ENCODE data around the gene KCNJ14. TPM values are rescaled to one million over a fixed set of nuclear protein-coding genes. Genes with fewer than 3 reads are reported as not detected.

Gene KCNJ14
- total RNA-seq, 1 donor from 2014 or later = 1.4 TPM

- H3K9me3 Mint-ChIP-seq (ENCODE audit: unreplicated experiment) = no peaks in the 10 kb centered on the region
- no peaks in the 10 kb centered on the region for H3K4me1 Mint-ChIP-seq (ENCODE audit: low read depth, unreplicated experiment)
- Histone ChIP-seq H3K27ac (ENCODE audit: low read depth, low read length) (no peak overlapping the region), H2AFZ (ENCODE audit: low read depth, low read length) (no peak overlapping the region), H3K9me3 (ENCODE audit: insufficient read depth, low read depth, low read length) (no peaks in the 10 kb centered on the region), H3K4me3 (ENCODE audit: insufficient read depth, low read depth, low read length) (no peak overlapping the region), H3K27me3 (ENCODE audit: insufficient read depth, low read length) (peaks cover 4% of the 10 kb centered on the region), H3K9ac (ENCODE audit: low read length) (no peak overlapping the region), H3K4me1 (ENCODE audit: insufficient read depth, low read length) (no peaks in the 10 kb centered on the region), H3K79me2 (ENCODE audit: insufficient read depth, low read length) (no peaks in the 10 kb centered on the region), H4K20me1 (ENCODE audit: insufficient read depth, low read length) (no peaks in the 10 kb centered on the region), H3K36me3 (ENCODE audit: insufficient read depth, low read length) (no peaks in the 10 kb centered on the region), H3K4me2 (ENCODE audit: low read length) (no peak overlapping the region)
- H3K27me3 Mint-ChIP-seq (ENCODE audit: low read depth, unreplicated experiment) = peaks cover 15% of the 10 kb centered on the region
- H3K27ac Mint-ChIP-seq (ENCODE audit: unreplicated experiment) = peak overlapping the region; percentile 23
- TF ChIP-seq CTCF (IDR thresholded peaks at IDR 0.05; ENCODE audit: insufficient read depth, low read depth, low read length) = peak; percentile 45
- TF ChIP-seq EZH2 (IDR thresholded peaks at IDR 0.05; ENCODE audit: insufficient read depth, low read length) = no peak
- no peak for DNase-seq (ENCODE audit: low read depth)
- H3K4me3 Mint-ChIP-seq (ENCODE audit: unreplicated experiment) = no peak overlapping the region
- no peak for FAIRE-seq
- H3K36me3 Mint-ChIP-seq (ENCODE audit: low read depth, unreplicated experiment) = peaks cover 7% of the 10 kb centered on the region
These were observed 50.9 kb downstream of the KCNJ14 start for GRCh38 chr19:48506138-48506733.

GRCh38 chr19:48507911-48508439 is 52.6 kb downstream of the KCNJ14 start:
- H3K27me3 ChIP-seq (ENCODE audit: insufficient read depth, low read length) = peaks cover 14% of the 10 kb centered on the region
- H3K27ac ChIP-seq (ENCODE audit: low read depth, low read length) = no peak overlapping the region
- no peaks in the 10 kb centered on the region for H4K20me1 ChIP-seq (ENCODE audit: insufficient read depth, low read length)
- no peaks in the 10 kb centered on the region for H3K9me3 Mint-ChIP-seq (ENCODE audit: unreplicated experiment)
- no peak overlapping the region for H3K4me3 ChIP-seq (ENCODE audit: insufficient read depth, low read depth, low read length)
- no peaks in the 10 kb centered on the region for H3K4me1 Mint-ChIP-seq (ENCODE audit: low read depth, unreplicated experiment)
- H3K4me2 ChIP-seq (ENCODE audit: low read length) = no peak overlapping the region
- no peak overlapping the region for H2AFZ ChIP-seq (ENCODE audit: low read depth, low read length)
- DNase-seq (ENCODE audit: low read depth) = no peak
- TF ChIP-seq EZH2 (IDR thresholded peaks at IDR 0.05; ENCODE audit: insufficient read depth, low read length) (no peak), CTCF (IDR thresholded peaks at IDR 0.05; ENCODE audit: insufficient read depth, low read depth, low read length) (no peak)
- H3K9me3 ChIP-seq (ENCODE audit: insufficient read depth, low read depth, low read length) = no peaks in the 10 kb centered on the region
- no peak overlapping the region for H3K27ac Mint-ChIP-seq (ENCODE audit: unreplicated experiment)
- no peaks in the 10 kb centered on the region for H3K79me2 ChIP-seq (ENCODE audit: insufficient read depth, low read length)
- H3K27me3 Mint-ChIP-seq (ENCODE audit: low read depth, unreplicated experiment) = peaks cover 12% of the 10 kb centered on the region
- peaks cover under 1% of the 10 kb centered on the region for H3K4me1 ChIP-seq (ENCODE audit: insufficient read depth, low read length)
- H3K9ac ChIP-seq (ENCODE audit: low read length) = no peak overlapping the region
- no peaks in the 10 kb centered on the region for H3K36me3 ChIP-seq (ENCODE audit: insufficient read depth, low read length)
- peaks cover 7% of the 10 kb centered on the region for H3K36me3 Mint-ChIP-seq (ENCODE audit: low read depth, unreplicated experiment)
- H3K4me3 Mint-ChIP-seq (ENCODE audit: unreplicated experiment) = no peak overlapping the region
- no peak for FAIRE-seq

- Histone ChIP-seq H3K4me1 (ENCODE audit: insufficient read depth, low read length) (peaks cover 6% of the 10 kb centered on the region), H2AFZ (ENCODE audit: low read depth, low read length) (no peak overlapping the region), H3K9me3 (ENCODE audit: insufficient read depth, low read depth, low read length) (no peaks in the 10 kb centered on the region), H3K4me2 (ENCODE audit: low read length) (no peak overlapping the region), H4K20me1 (ENCODE audit: insufficient read depth, low read length) (no peaks in the 10 kb centered on the region), H3K4me3 (ENCODE audit: insufficient read depth, low read depth, low read length) (no peak overlapping the region), H3K79me2 (ENCODE audit: insufficient read depth, low read length) (no peaks in the 10 kb centered on the region), H3K36me3 (ENCODE audit: insufficient read depth, low read length) (no peaks in the 10 kb centered on the region), H3K27me3 (ENCODE audit: insufficient read depth, low read length) (peaks cover 18% of the 10 kb centered on the region), H3K9ac (ENCODE audit: low read length) (no peak overlapping the region), H3K27ac (ENCODE audit: low read depth, low read length) (no peak overlapping the region)
- FAIRE-seq = no peak
- H3K4me3 Mint-ChIP-seq (ENCODE audit: unreplicated experiment) = no peak overlapping the region
- no peaks in the 10 kb centered on the region for H3K9me3 Mint-ChIP-seq (ENCODE audit: unreplicated experiment)
- peaks cover 7% of the 10 kb centered on the region for H3K36me3 Mint-ChIP-seq (ENCODE audit: low read depth, unreplicated experiment)
- no peak for DNase-seq (ENCODE audit: low read depth)
- TF ChIP-seq CTCF (IDR thresholded peaks at IDR 0.05; ENCODE audit: insufficient read depth, low read depth, low read length) = no peak
- TF ChIP-seq EZH2 (IDR thresholded peaks at IDR 0.05; ENCODE audit: insufficient read depth, low read length) = no peak
- H3K27ac Mint-ChIP-seq (ENCODE audit: unreplicated experiment) = no peak overlapping the region
- no peaks in the 10 kb centered on the region for H3K4me1 Mint-ChIP-seq (ENCODE audit: low read depth, unreplicated experiment)
- peaks cover 6% of the 10 kb centered on the region for H3K27me3 Mint-ChIP-seq (ENCODE audit: low read depth, unreplicated experiment)
These were observed 53.5 kb downstream of the KCNJ14 start for GRCh38 chr19:48508729-48509411.
